ENCODE measurements around the gene MOB1A.
"Not testable (repeated sequence)": the region's sequence is repeated elsewhere in the genome, so short reads cannot be mapped to it uniquely, and the experiment has no call there.

MOB1A gene

DNA sequence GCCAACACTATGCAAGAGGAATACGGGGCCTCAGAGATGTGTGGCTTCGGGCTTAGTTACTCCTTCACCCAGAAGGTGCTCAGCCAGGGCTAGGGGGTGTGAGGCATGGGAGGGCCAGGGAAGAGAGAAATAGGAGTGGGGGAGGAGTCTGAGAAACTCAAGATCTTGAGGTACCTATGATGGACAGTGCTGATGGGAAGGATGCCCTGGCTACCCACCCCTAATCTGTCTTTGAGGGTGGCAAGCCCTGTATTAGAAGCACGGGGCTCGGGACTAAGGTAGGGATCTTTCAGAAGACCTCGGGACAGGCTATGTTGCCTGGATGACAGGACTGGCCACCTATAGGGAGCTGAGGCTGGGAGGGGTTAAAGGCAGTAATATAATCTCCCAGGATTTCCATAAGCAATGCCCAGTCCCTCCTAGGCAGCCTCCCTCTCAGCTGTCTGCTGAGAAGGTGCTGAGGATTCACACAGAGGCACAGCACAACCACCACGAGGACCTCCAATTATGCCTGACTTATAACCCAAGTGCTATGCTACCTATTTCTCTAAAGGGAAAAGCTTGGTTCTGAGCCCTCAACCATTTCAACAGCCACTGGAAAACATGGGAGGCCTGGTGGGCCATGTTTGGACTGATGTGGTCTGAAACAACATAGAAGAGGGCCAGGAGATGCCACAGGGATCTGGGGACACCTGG is 43.1 kb upstream of the MOB1A start:
- TF ChIP-seq, protein P1, sequence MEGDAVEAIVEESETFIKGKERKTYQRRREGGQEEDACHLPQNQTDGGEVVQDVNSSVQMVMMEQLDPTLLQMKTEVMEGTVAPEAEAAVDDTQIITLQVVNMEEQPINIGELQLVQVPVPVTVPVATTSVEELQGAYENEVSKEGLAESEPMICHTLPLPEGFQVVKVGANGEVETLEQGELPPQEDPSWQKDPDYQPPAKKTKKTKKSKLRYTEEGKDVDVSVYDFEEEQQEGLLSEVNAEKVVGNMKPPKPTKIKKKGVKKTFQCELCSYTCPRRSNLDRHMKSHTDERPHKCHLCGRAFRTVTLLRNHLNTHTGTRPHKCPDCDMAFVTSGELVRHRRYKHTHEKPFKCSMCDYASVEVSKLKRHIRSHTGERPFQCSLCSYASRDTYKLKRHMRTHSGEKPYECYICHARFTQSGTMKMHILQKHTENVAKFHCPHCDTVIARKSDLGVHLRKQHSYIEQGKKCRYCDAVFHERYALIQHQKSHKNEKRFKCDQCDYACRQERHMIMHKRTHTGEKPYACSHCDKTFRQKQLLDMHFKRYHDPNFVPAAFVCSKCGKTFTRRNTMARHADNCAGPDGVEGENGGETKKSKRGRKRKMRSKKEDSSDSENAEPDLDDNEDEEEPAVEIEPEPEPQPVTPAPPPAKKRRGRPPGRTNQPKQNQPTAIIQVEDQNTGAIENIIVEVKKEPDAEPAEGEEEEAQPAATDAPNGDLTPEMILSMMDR (conservative IDR thresholded peaks at IDR 0.05), result no peak
- H3K27ac ChIP-seq, result no peak overlapping the region

- TF ChIP-seq, protein P1 (conservative IDR thresholded peaks at IDR 0.05), result no peak
- H3K27ac ChIP-seq, result no peak overlapping the region
Observed at GRCh38 chr2:74221091-74221490, 42.4 kb upstream of the MOB1A start.

DNA sequence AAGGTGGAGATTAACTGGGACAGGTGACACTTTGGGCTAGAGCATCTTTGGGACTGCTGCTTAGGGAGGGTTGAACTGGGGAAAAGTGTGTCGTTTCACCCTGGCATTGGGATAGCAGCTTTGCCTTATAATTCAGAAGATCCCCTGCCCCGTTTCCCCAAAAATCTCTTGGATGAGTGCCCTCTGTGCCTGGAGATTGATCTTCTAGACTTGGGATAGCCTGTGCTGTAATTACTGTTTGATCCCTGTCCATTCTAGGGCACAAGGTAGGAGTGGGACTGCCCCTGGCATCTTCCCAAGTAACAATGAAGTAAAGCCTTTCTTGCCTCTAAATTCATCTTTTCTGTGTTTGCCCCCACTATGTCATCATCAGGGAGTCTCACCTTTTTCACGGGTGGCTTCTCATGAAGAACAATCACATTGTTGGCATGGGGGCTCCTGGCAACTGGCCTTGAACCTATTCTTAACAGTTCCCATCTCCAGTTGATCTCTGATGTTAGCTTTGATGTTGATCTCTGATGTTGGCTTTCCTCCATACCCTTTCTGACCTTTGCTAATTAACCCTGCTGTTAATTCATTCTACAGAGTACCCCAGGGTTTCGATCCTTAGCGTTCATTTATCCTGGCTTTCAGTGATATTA is 41.3 kb upstream of the MOB1A start:
- TF ChIP-seq, protein P1 (conservative IDR thresholded peaks at IDR 0.05), result no peak
- H3K27ac ChIP-seq, result no peak overlapping the region

DNA sequence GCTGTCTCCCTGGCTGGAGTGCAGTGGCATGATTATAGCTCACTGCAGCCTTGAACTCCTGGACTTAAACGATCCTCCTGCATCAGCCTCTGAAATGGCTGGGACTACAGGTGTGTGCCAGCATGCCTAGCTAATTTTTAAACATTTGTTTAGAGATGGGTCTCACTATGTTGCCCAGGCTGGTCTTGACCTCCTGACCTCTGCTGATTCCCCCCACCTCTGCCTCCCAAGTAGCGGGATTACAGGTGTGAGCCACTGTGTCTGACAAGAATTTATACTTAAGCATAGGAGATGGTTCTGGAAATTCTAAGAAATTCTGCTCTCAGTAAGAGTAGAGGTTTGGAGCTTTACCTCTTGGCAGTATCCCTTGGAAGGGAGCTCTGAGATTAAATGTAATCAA is 38.0 kb upstream of the MOB1A start:
- no peak overlapping the region for H3K27ac ChIP-seq
- TF ChIP-seq, protein P1 (conservative IDR thresholded peaks at IDR 0.05), result no peak

- not testable (repeated sequence) for H3K27ac ChIP-seq
Observed at GRCh38 chr2:74215771-74216170, 37.1 kb upstream of the MOB1A start.

DNA sequence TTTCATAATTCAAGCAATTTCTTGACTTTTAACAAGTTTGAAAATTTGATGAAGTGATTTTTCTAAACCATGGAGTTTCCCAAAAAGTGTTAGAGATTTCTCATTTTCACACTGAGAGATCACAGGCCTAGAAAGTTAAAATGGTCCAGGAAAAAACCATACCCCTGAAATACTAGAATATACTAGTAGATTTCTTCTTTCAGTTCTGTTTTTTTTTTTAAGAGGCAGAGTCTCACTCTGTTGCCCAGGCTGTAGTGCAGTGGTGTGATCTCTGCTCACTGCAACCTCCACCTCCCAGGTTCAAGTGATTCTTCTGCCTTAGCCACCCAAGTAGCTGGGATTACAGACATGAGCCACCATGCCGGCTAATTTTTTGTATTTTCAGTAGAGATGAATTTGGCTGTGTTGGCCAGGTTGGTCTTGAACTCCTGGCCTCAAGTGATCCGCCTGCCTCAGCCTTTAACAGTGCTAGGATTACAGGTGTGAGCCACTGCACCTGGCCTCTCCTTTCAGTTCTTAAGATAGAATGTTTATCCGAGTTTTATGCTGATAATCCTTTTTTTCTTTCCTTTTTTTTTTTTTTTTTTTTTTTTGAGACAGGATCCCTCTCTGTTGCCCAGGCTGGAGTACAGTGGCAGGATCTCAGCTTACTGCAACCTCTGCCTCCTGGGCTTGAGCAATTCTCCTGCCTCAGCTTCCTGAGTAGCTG is 34.2 kb upstream of the MOB1A start:
- H3K27ac ChIP-seq, result no peak overlapping the region
- TF ChIP-seq, protein P1 (conservative IDR thresholded peaks at IDR 0.05), result no peak

DNA sequence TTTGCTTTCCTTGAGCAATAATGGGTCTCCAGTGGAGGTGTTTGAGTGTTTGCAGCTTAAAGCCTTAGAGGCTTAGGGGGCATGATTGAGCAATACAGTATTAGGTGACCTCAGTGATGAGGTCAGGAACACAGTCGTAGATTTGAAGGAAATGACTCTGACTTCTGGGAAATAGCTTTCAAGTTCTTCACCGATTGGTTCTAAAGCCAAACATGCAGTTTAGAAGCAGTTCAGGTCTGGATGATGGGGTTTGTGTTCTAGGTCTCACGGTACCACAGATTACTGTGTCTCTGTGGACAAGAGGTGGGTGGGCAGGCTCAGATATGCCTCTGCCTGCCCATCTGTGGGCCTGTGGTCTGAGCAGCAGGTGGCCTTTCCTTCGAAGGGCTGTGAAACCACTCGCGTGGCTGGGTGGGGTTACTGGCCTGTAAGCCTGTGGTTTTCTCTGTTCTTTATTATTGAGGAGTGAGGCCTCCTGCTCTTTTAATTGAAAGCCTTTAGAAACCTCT is 27.6 kb upstream of the MOB1A start:
- TF ChIP-seq, protein P1 (conservative IDR thresholded peaks at IDR 0.05), result no peak
- H3K27ac ChIP-seq, result peak overlapping the region; percentile 49
